B cell (primary cell): ENCODE data around the gene CPNE2. TPM values are rescaled to one million over a fixed set of nuclear protein-coding genes. Genes with fewer than 3 reads are reported as not detected.

Experiments used
- ATAC-seq: fragments of 200-7000 bp; cut with Tn5 transposase; one replicate; pipeline ENCODE4 v1.10.0; 2021; ENCODE audit warnings: low read depth, mild to moderate bottlenecking, moderate number of reproducible peaks, moderate library complexity
- CTCF ChIA-PET: fragments of 350-600 bp; sonication (Branson Sonifier 250); formaldehyde crosslinking; loops from one replicate; lab custom pipeline; 2021; ENCODE audit warnings: antibody characterized with exemption, inconsistent platforms; lab: Charles Lee
- POLR2A ChIA-PET: fragments of 350-600 bp; sonication (Branson Sonifier 250); formaldehyde crosslinking; loops from one replicate; lab custom pipeline; 2021; ENCODE audit warnings: antibody characterized with exemption; lab: Charles Lee
- DNase-seq: peaks from one replicate; pipeline ENCODE4 v3.0.0; 2013
- H2AFZ ChIP-seq: 2 replicates; pipeline ENCODE4 v1.6.1; 2012; ENCODE audit warnings: mild to moderate bottlenecking, low read depth, low read length; ENCODE audit not compliant: insufficient read depth, poor library complexity, severe bottlenecking
- H3K27ac ChIP-seq, 2 donors: 1 replicate in 1 of 2; 2 replicates in 1 of 2; pipeline ENCODE4 v1.5.1; 2012 to 2013; ENCODE audit warnings: low read length in 2 of 2, mild to moderate bottlenecking in 2 of 2, moderate library complexity in 1 of 2
- H3K27me3 ChIP-seq, 4 experiments: fragments of 200-600 bp in 1 of 4; sonication (generic) in 1 of 4; replicated peaks in 1 of 4; 1 replicate in 2 of 4; 2 replicates in 2 of 4; pipeline versions ENCODE4 v1.6.1 to v1.7.0; 2013 to 2016; ENCODE audit warnings: low read length in 3 of 4, mild to moderate bottlenecking in 2 of 4, mixed read lengths in 1 of 4, moderate library complexity in 1 of 4; ENCODE audit not compliant: insufficient read depth in 4 of 4, control insufficient read depth in 3 of 4; ENCODE audit errors: control extremely low read depth in 1 of 4
- H3K36me3 ChIP-seq, 2 experiments: replicated peaks in 1 of 2; 1 replicate in 1 of 2; 2 replicates in 1 of 2; pipeline versions ENCODE4 v1.6.1 to v1.7.1; 2013; ENCODE audit warnings: low read length in 1 of 2; ENCODE audit not compliant: insufficient read depth in 2 of 2, control insufficient read depth in 1 of 2; ENCODE audit errors: control extremely low read depth in 1 of 2, extremely low read depth in 1 of 2
- H3K4me1 ChIP-seq, 2 donors: fragments of 200-600 bp in 1 of 2; sonication (generic) in 1 of 2; 1 replicate in 1 of 2; 2 replicates in 1 of 2; pipeline versions ENCODE4 v1.5.1 to v1.6.1; 2013 to 2017; ENCODE audit warnings: low read length in 2 of 2; ENCODE audit not compliant: control insufficient read depth in 2 of 2, insufficient read depth in 2 of 2
- H3K4me2 ChIP-seq: replicated peaks from 2 replicates; pipeline ENCODE3; 2012; ENCODE audit warnings: mild to moderate bottlenecking, low read depth, low read length; ENCODE audit not compliant: poor library complexity, severe bottlenecking
- H3K4me3 ChIP-seq, 5 experiments: fragments of 200-600 bp in 1 of 5; sonication (generic) in 1 of 5; 1 replicate in 3 of 5; 2 replicates in 2 of 5; pipeline versions ENCODE4 v1.5.1 to v1.7.0; 2011 to 2016; ENCODE audit warnings: low read length in 4 of 5, mild to moderate bottlenecking in 4 of 5, low read depth in 2 of 5, control low read depth in 1 of 5, moderate library complexity in 1 of 5; ENCODE audit not compliant: insufficient read depth in 1 of 5; ENCODE audit errors: control extremely low read depth in 1 of 5, extremely low read depth in 1 of 5
- H3K79me2 ChIP-seq: fragments of 200-600 bp; sonication (generic); one replicate; pipeline ENCODE4 v1.6.0; 2016; ENCODE audit warnings: low read length; ENCODE audit not compliant: control insufficient read depth, insufficient read depth
- H3K9ac ChIP-seq: fragments of 200-600 bp; sonication (generic); 2 replicates; pipeline ENCODE4 v1.6.1; 2017; ENCODE audit warnings: mild to moderate bottlenecking, low read length, moderate library complexity
- H3K9me3 ChIP-seq, 3 donors: one replicate each; pipeline versions ENCODE4 v1.6.1 to v1.7.1; 2013; ENCODE audit warnings: low read length in 2 of 3; ENCODE audit not compliant: control insufficient read depth in 2 of 3, insufficient read depth in 1 of 3; ENCODE audit errors: control extremely low read depth in 1 of 3
- H4K20me1 ChIP-seq: 2 replicates; pipeline ENCODE4 v1.6.0; 2012; ENCODE audit warnings: mild to moderate bottlenecking, low read length; ENCODE audit not compliant: insufficient read depth, control insufficient read depth, poor library complexity, severe bottlenecking
- H3K27ac Mint-ChIP-seq: one replicate; pipeline ENCODE4 v1.8.0; 2021; ENCODE audit warnings: mixed read lengths
- H3K27me3 Mint-ChIP-seq: one replicate; pipeline ENCODE4 v1.8.0; 2021; ENCODE audit warnings: mixed read lengths
- H3K4me1 Mint-ChIP-seq: one replicate; pipeline ENCODE4 v1.8.0; 2021; ENCODE audit warnings: mixed read lengths
- H3K4me3 Mint-ChIP-seq: one replicate; pipeline ENCODE4 v1.8.0; 2021; ENCODE audit warnings: mixed read lengths
- H3K9me3 Mint-ChIP-seq: one replicate; pipeline ENCODE4 v1.8.0; 2022; ENCODE audit warnings: mixed read lengths; ENCODE audit not compliant: insufficient read depth
- CTCF ChIP-seq: fragments of 200-600 bp; IDR thresholded peaks from one replicate; pipeline ENCODE4 v1.8.0; 2022; ENCODE audit warnings: antibody characterized with exemption, mild to moderate bottlenecking
- EZH2 ChIP-seq: IDR thresholded peaks from 2 replicates; pipeline ENCODE4 v1.6.1; 2012; ENCODE audit warnings: borderline replicate concordance, low read depth, mild to moderate bottlenecking, moderate library complexity, low read length; ENCODE audit not compliant: insufficient read depth, poor library complexity, severe bottlenecking
- WGBS: methylation state at CpG from one replicate; pipeline ENCODE4 v1.1.5; 2013; ENCODE audit warnings: missing lambda C conversion rate; ENCODE audit not compliant: insufficient coverage; 5-methylcytosine and 5-hydroxymethylcytosine counted together
- intact Hi-C: fragments of 100-400 bp; cut with micrococcal nuclease; formaldehyde crosslinking; loops from one replicate; pipeline ENCODE4 v1.10.0; 2022
- polyA plus RNA-seq: library from polyadenylated mRNA; depleted of rRNA; stranded (reverse); fragments of >200 nt; gene quantifications from 2 replicates; pipeline ENCODE4 v1.2.3, GENCODE V29; 2012
- total RNA-seq, 2 donors: library from RNA; stranded (reverse); fragments of 120-200 nt in 1 of 2; gene quantifications; 1 replicate in 1 of 2; 2 replicates in 1 of 2; pipeline versions ENCODE4 v1.2.3 to v1.2.4, GENCODE V29; 2013 to 2022

The CPNE2 gene
- total and polyA plus RNA-seq, 2 donors (not counting 1 experiment from before 2014, with no cell fraction given): 1.5 to 2.9 TPM

- 93% methylated on average over 14 of the region's 14 CpGs for WGBS
- no peaks in the 10 kb centered on the region for H3K27me3 ChIP-seq
- H3K9me3 ChIP-seq: no peaks in the 10 kb centered on the region
- ATAC-seq: no peak
- Mint-ChIP-seq H3K27ac (no peak overlapping the region), H3K9me3 (no peaks in the 10 kb centered on the region), H3K4me1 (peaks cover 41% of the 10 kb centered on the region), H3K4me3 (no peak overlapping the region), H3K27me3 (no peaks in the 10 kb centered on the region)
- no peak for DNase-seq
- no peak overlapping the region for H3K9ac ChIP-seq
- no peak overlapping the region for H3K27ac ChIP-seq
- TF ChIP-seq CTCF: no peak
- no peak for TF ChIP-seq EZH2
- no peak overlapping the region for H2AFZ ChIP-seq
- no peaks in the 10 kb centered on the region for H3K36me3 ChIP-seq
- no peaks in the 10 kb centered on the region for H3K79me2 ChIP-seq
- H3K4me1 ChIP-seq: peaks cover 37 to 48% of the 10 kb centered on the region in 2 donors
- ChIA-PET CTCF (interaction anchor here (1.3 kb wide), 1 partner anchor 61 kb away, joined by 3 read pairs; no protein-coding TSS in a partner anchor), POLR2A (no interaction called here)
- no peaks in the 10 kb centered on the region for H4K20me1 ChIP-seq
- intact Hi-C loops: loop anchor here (5.0 kb wide), 1 partner anchor 37 kb away; no protein-coding TSS in a partner anchor
- no peak overlapping the region for H3K4me3 ChIP-seq
- H3K4me2 ChIP-seq: no peak overlapping the region
Observed at GRCh38 chr16:57145046-57146021, 53.0 kb downstream of the CPNE2 start.

DNA sequence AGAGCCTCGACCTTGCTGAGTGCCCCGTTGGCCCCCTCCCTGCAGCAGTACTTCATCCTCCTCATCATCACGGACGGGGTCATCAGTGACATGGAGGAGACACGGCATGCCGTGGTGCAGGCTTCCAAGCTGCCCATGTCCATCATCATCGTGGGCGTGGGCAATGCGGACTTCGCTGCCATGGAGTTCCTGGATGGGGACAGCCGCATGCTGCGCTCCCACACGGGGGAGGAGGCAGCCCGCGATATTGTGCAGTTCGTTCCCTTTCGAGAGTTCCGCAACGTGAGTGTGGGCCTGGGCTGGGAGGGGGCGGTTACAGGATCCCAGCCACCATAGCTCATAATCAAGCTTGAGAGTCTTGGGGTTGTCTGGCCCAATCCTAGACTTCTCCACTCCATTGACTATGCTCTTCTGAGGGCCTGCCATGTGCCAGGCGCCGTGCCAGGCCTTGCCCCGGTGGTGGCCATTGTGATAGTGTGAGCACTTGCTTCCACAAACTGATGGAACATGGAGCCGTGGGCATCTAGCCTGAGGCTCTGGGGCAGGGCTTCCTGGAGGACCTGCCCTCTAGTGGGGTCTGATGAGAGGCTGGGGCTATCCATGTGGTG is 53.8 kb downstream of the CPNE2 start:
- peaks cover 34% of the 10 kb centered on the region for H3K4me1 Mint-ChIP-seq
- 96% methylated on average over 22 of the region's 24 CpGs for WGBS
- H3K36me3 ChIP-seq: no peaks in the 10 kb centered on the region
- no peaks in the 10 kb centered on the region for H4K20me1 ChIP-seq
- H3K4me1 ChIP-seq: peaks cover 30 to 40% of the 10 kb centered on the region in 2 donors
- CTCF ChIA-PET: no interaction called here
- H3K4me3 ChIP-seq: no peak overlapping the region
- intact Hi-C loops: loop anchor here (5.0 kb wide), 1 partner anchor 36 kb away; no protein-coding TSS in a partner anchor
- H3K4me3 Mint-ChIP-seq: no peak overlapping the region
- DNase-seq (no peak), ATAC-seq (no peak)
- no peak overlapping the region for H3K9ac ChIP-seq
- H3K4me2 ChIP-seq: no peak overlapping the region
- H3K27ac ChIP-seq: no peak overlapping the region
- no peaks in the 10 kb centered on the region for H3K27me3 Mint-ChIP-seq
- TF ChIP-seq CTCF (no peak), EZH2 (no peak)
- H3K79me2 ChIP-seq: no peaks in the 10 kb centered on the region
- no peak overlapping the region for H2AFZ ChIP-seq
- no peaks in the 10 kb centered on the region for H3K9me3 Mint-ChIP-seq
- POLR2A ChIA-PET: no interaction called here
- H3K27ac Mint-ChIP-seq: no peak overlapping the region
- no peaks in the 10 kb centered on the region for H3K27me3 ChIP-seq
- H3K9me3 ChIP-seq: no peaks in the 10 kb centered on the region
